ENCODE results near the gene TRAPPC5. TPM values are rescaled to one million over a fixed set of nuclear protein-coding genes. Genes with fewer than 3 reads are reported as not detected.
"Not testable (repeated sequence)": the region's sequence is repeated elsewhere in the genome, so short reads cannot be mapped to it uniquely, and the experiment has no call there.

TRAPPC5 gene
- polyA plus RNA-seq, 12 donors: 24.1 to 50.8 (median 29.3) TPM; not detected in 1

DNA sequence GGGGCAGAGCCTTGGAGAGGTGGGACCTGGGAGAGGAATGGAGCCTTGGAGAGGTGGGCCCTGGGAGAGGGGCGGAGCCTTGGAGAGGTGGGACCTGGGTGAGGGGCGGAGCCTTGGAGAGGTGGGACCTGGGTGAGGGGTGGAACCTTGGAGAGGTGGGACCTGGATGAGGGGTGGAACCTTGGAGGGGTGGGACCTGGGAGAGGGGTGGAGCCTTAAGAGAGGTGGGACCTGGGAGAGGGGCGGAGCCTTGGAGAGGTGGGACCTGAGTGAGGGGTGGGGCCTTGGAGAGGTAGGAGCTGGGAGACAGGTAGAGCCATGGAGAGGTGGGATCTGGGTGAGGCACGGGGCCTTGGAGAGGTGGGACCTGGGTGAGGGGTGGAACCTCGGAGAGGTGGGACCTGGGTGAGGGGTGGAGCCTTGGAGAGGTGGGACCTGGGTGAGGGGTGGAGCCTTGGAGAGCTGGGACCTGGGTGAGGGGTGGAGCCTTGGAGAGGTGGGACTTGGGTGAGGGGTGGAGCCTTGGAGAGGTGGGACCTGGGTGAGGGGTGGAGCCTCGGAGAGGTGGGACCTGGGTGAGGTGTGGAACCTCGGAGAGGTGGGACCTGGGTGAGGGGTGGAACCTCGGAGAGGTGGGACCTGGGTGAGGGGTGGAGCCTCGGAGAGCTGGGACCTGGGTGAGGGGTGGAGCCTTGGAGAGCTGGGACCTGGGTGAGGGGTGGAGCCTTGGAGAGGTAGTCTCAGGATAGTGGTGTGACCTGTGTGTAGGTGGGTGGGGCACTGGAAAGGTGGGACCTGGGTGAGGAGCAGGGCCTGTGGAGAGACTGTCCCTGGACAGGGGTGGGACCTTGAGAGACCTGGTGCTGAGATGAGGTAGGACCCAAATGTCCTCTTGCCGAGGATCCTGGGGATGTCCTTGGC lies 36.7 kb upstream of the TRAPPC5 start:
- not testable (repeated sequence) for DNase-seq

- no peak for DNase-seq
These were observed 36.1 kb upstream of the TRAPPC5 start for GRCh38 chr19:7644550-7644877.

GRCh38 chr19:7645163-7645562 lies 35.5 kb upstream of the TRAPPC5 start:
- no peak for DNase-seq

- DNase-seq: no peak
These were observed 34.8 kb upstream of the TRAPPC5 start for GRCh38 chr19:7645656-7646425.

DNA sequence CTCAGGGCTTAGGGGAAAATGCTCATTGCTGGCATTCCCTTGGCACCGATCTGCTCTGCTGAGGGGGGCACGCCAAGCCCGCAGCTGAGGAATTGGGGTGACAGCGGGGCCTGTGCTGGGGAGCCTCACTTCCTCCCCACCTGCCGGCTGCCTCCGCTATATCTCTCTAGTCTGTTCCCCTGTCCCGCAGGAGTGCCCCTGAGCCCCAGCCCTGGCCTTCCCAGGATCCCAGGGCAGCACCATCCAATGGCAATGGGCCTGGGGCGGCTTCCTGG lies 34.3 kb upstream of the TRAPPC5 start:
- DNase-seq: no peak

GRCh38 chr19:7647156-7647555 lies 33.5 kb upstream of the TRAPPC5 start:
- no peak for DNase-seq

DNA sequence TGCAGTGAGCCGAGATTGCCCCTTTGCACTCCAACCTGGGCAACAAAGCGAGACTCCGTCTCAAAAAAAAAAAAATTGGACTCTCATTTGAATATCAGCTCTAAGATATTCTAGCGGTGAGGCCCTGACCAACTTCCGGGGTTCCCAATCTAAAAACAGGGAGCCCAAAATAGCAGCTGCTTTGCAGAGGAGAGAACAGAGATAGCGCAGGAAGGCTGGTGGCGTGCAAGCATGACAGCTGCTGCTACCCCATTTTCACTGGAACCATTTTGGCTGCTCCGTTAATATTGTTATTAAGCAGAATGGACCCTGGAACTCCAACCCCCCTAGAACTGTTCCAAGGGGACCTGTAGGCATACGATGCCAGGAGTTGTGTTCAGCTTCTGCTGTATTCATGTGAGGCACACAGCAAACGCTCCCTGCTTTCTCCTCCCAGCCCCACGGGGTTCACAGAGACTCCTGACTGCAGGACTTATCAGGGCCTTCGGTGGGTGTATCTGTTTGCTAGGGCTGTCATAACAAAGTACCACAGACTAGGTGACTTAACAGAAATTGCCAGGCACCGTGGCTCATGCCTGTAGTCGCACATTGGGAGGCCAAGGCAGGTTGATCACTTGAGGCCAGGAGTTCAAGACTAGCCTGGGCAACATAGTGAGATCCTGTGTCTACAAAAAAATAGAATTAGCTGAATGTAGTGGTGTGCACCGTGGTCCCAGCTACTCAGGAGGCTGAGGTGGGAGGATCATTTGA lies 32.2 kb upstream of the TRAPPC5 start:
- DNase-seq: no peak

GRCh38 chr19:7650148-7650547 lies 30.5 kb upstream of the TRAPPC5 start:
- no peak for DNase-seq

DNA sequence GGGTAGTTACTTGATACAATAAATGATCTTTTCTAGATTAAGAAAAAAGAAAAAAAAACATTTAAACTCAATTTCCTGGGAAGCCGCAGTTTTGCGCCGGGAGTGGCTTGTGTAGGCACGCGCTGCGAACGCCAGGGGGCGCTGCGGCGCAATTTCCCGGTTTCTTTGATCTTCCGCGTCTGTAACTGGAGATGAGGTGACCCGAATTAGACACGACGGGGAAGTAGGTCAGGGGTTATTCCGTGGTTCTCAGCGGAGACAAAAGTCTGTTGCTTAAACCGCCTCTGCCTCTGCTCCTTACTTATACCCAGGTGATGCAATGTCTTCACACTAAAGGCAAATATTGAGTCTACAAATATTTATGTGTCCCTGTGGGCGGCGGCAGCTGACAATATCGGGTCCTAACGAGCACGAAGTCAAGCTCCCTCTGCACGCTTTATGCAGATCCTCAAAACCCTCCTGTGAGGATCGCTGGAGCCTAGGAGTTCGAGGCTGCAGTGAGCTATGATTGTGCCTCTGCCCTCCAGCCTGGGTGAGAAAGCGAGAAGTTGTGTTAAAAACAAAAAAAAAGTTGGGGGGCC lies 28.5 kb upstream of the TRAPPC5 start:
- DNase-seq: peak; percentile 82

GRCh38 chr19:7654401-7654800 lies 26.2 kb upstream of the TRAPPC5 start:
- no peak for DNase-seq

GRCh38 chr19:7655581-7655980 lies 25.1 kb upstream of the TRAPPC5 start:
- DNase-seq: no peak

- DNase-seq: no peak
These were observed 23.4 kb upstream of the TRAPPC5 start for GRCh38 chr19:7657131-7657751.

DNA sequence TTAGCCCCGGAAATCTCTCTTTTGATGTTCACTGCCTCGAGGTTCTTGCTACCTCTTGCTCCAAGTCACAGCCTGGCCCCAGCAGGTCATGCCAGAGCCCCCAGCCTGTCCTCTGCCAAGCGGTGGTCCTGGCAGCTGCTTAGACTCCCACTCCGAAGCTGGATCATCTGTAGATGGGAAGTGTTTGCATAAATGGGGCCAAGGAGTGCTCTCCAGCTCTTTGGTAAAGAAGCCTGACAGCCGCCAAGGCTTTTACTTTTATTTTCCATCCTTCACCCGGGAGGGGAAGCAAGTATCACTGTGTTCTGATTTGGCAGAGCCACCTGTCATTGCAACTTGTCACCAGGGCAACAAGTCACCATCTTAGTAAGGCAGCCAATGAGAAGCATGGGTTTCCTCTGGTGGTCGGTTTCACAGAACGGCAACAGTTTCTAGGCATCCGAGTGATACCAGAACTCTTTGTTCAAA lies 22.4 kb upstream of the TRAPPC5 start:
- no peak for DNase-seq

DNA sequence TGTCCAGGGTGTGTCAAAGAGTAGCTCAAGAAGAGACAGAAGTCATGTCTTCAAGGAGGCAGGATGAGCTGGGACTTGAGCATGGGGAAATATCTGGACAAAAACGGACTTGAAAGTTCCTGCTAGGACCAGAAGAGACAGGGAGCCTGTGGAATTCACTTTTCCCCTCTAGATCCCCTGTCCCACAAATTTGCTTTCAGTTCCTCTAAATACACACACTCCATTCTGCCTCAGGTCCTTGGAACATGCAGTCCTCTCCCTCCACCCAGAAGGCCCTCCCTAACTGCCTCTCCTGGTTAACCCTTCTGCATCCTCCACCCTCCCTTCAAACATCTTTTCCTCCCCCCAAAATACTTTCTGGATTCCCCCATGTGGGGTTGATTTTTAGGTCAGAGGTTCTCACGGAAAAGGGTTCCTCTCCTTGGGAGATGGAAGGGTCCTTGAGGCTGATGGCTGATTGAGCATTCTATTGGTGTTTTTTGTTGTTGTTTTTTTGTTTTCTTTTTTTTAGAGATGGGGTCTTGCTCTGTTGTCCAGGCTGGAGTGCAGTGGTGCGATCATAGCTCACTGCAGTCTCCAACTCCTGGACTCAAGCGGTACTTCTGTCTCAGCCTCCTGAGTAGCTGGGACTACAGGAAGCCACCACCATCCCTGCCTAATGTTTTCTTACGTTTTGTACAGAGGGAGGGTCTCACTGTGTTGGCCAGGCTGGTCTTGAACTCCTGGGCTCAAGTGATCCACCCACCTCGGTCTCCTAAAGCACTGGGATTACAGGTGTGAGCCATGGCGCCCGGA lies 18.7 kb upstream of the TRAPPC5 start:
- no peak for DNase-seq

DNA sequence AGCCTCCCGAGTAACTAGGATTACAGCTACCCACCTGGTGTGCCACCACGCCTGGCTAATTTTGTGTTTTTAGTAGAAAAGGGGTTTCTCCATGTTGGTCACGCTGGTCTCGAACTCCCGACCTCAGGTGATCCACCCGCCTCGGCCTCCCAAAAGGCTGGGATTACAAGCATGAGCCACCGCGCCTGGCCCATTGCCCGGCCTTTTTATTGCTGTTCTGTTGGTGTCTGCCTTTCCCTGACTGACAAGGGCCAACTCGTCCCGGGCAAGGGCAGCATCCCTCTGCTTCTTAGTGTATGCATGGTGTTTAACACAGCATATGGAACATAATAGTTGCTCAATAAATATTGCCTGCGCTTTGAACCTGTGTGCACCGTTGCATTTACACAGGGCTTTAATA lies 18.0 kb upstream of the TRAPPC5 start:
- DNase-seq: no peak

DNA sequence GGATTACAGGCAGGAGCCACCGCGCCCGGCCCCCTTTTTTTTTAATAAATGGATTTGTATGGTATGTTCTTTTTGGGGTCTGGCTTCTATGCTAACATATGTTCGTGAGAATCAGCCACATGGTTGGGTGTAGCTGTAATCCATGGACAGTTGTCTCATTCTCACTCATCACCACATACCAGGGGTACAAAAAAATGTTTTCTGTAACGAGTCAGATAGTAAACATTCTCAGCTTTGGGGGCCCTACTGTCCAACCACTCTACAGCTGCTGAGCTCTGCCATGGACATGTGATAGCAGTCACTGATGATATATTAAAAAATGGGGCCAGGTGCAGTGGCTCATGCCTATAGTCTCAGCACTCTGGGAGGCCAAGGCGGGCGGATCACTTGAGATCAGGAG lies 16.9 kb upstream of the TRAPPC5 start:
- no peak for DNase-seq

GRCh38 chr19:7665076-7665475 lies 15.6 kb upstream of the TRAPPC5 start:
- peak; percentile 79 for DNase-seq

GRCh38 chr19:7668842-7669241 lies 11.8 kb upstream of the TRAPPC5 start, which contains the start of gene RETN:
RETN (plus strand) TSS chr19:7669049; CDS start chr19:7669327, 278 bp downstream.
- no peak for DNase-seq

DNA sequence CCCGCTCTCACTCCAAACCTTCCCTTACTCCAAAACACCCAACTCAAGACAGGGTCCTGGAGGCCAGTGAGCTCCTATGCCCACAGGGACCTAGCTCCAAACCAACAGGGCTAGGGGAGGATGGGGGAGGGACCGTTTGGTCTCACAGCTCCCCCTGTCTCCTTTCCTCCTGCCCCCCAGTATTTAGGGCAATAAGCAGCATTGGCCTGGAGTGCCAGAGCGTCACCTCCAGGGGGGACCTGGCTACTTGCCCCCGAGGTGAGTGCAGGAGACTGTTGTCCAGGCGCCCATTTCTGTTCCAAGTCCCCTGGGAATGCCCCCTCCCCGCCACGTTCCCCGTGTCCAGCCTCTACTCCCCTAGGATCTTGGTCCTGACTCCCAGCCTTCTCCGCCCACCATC lies 11.0 kb upstream of the TRAPPC5 start:
- DNase-seq: no peak

GRCh38 chr19:7670150-7670783 lies 10.4 kb upstream of the TRAPPC5 start:
- peak; percentile 16 for DNase-seq

All from muscle of arm (tissue), 12 donors.